ENCODE results near the gene DDRGK1.

The DDRGK1 gene

GRCh38 chr20:3248993-3249347, 44.5 kb upstream of the DDRGK1 start:
- H3K27me3 ChIP-seq (ENCODE audit: insufficient read depth, low read length, poor library complexity, severe bottlenecking): no peaks in the 10 kb centered on the region

GRCh38 chr20:3248167-3248992, 43.9 kb upstream of the DDRGK1 start:
- Histone ChIP-seq H3K79me2 (ENCODE audit: insufficient read depth, low read length) (no peaks in the 10 kb centered on the region), H3K36me3 (ENCODE audit: insufficient read depth, low read length) (peaks cover under 1% of the 10 kb centered on the region; the same call in 1 of the 2 replicates), H4K20me1 (ENCODE audit: insufficient read depth, low read length, poor library complexity, severe bottlenecking) (no peaks in the 10 kb centered on the region), H3K9me3 (ENCODE audit: insufficient read depth, low read depth, low read length) (no peaks in the 10 kb centered on the region), H3K27me3 (ENCODE audit: insufficient read depth, low read length, poor library complexity, severe bottlenecking) (no peaks in the 10 kb centered on the region), H3F3A (ENCODE audit: low read depth) (no peaks in the 10 kb centered on the region), H3K4me2 (ENCODE audit: low read depth, low read length, poor library complexity, severe bottlenecking) (peak overlapping the region; percentile 30), H3K9ac (ENCODE audit: low read depth, low read length, poor library complexity, severe bottlenecking) (no peak overlapping the region), H2AFZ (ENCODE audit: low read length) (no peak overlapping the region), H3K9me2 (replicated peaks; ENCODE audit: low read depth, low read length) (no peaks in the 10 kb centered on the region), H3K4me3 (ENCODE audit: low read length, poor library complexity, severe bottlenecking) (peak overlapping the region; percentile 16), H3K4me1 (ENCODE audit: insufficient read depth, low read length, poor library complexity, severe bottlenecking) (no peaks in the 10 kb centered on the region)
- no peak for TF ChIP-seq CTCF (conservative IDR thresholded peaks at IDR 0.05; ENCODE audit: low read length)
- no peak for TF ChIP-seq EZH2phosphoT487 (IDR thresholded peaks at IDR 0.05; ENCODE audit: borderline replicate concordance)

More at GRCh38 chr20:3248993-3249347, 44.5 kb upstream of the DDRGK1 start:
- Histone ChIP-seq H3K9me2 (replicated peaks; ENCODE audit: low read depth, low read length) (no peaks in the 10 kb centered on the region), H3K79me2 (ENCODE audit: insufficient read depth, low read length) (no peaks in the 10 kb centered on the region), H3F3A (ENCODE audit: low read depth) (no peaks in the 10 kb centered on the region), H3K4me1 (ENCODE audit: insufficient read depth, low read length, poor library complexity, severe bottlenecking) (no peaks in the 10 kb centered on the region), H3K4me3 (ENCODE audit: low read length, poor library complexity, severe bottlenecking) (peak overlapping the region; percentile 16), H3K9ac (ENCODE audit: low read depth, low read length, poor library complexity, severe bottlenecking) (no peak overlapping the region), H3K9me3 (ENCODE audit: insufficient read depth, low read depth, low read length) (no peaks in the 10 kb centered on the region), H3K4me2 (ENCODE audit: low read depth, low read length, poor library complexity, severe bottlenecking) (peak overlapping the region; percentile 30), H3K36me3 (ENCODE audit: insufficient read depth, low read length) (peaks cover 4% of the 10 kb centered on the region; the same call in 1 of the 2 replicates), H2AFZ (ENCODE audit: low read length) (no peak overlapping the region), H4K20me1 (ENCODE audit: insufficient read depth, low read length, poor library complexity, severe bottlenecking) (no peaks in the 10 kb centered on the region)
- TF ChIP-seq CTCF (conservative IDR thresholded peaks at IDR 0.05; ENCODE audit: low read length): no peak
- no peak for TF ChIP-seq EZH2phosphoT487 (IDR thresholded peaks at IDR 0.05; ENCODE audit: borderline replicate concordance)

- H3K27me3 ChIP-seq (ENCODE audit: insufficient read depth, low read length, poor library complexity, severe bottlenecking): no peaks in the 10 kb centered on the region
- no peaks in the 10 kb centered on the region for H3K9me3 ChIP-seq (ENCODE audit: insufficient read depth, low read depth, low read length)
- H3F3A ChIP-seq (ENCODE audit: low read depth): no peaks in the 10 kb centered on the region
- no peak for TF ChIP-seq EZH2phosphoT487 (IDR thresholded peaks at IDR 0.05; ENCODE audit: borderline replicate concordance)
- TF ChIP-seq CTCF (conservative IDR thresholded peaks at IDR 0.05; ENCODE audit: low read length): no peak
- no peaks in the 10 kb centered on the region for H3K4me1 ChIP-seq (ENCODE audit: insufficient read depth, low read length, poor library complexity, severe bottlenecking)
- no peaks in the 10 kb centered on the region; the same call in 1 of the 2 replicates for H3K36me3 ChIP-seq (ENCODE audit: insufficient read depth, low read length)
- H2AFZ ChIP-seq (ENCODE audit: low read length): no peak overlapping the region
- H3K79me2 ChIP-seq (ENCODE audit: insufficient read depth, low read length): no peaks in the 10 kb centered on the region
- H3K4me3 ChIP-seq (ENCODE audit: low read length, poor library complexity, severe bottlenecking): no peak overlapping the region
- H3K9ac ChIP-seq (ENCODE audit: low read depth, low read length, poor library complexity, severe bottlenecking): no peak overlapping the region
- no peaks in the 10 kb centered on the region for H4K20me1 ChIP-seq (ENCODE audit: insufficient read depth, low read length, poor library complexity, severe bottlenecking)
- H3K4me2 ChIP-seq (ENCODE audit: low read depth, low read length, poor library complexity, severe bottlenecking): no peak overlapping the region
- no peaks in the 10 kb centered on the region for H3K9me2 ChIP-seq (replicated peaks; ENCODE audit: low read depth, low read length)
Observed at GRCh38 chr20:3247638-3248037, 43.2 kb upstream of the DDRGK1 start.

All from Loucy (cell line).